Sigmoid colon (tissue), 7 donors: ENCODE results near the gene DIAPH1. TPM values are rescaled to one million over a fixed set of nuclear protein-coding genes. Genes with fewer than 3 reads are reported as not detected.

Experiments used
- DNase-seq: peaks from one replicate; pipeline ENCODE4 v3.0.0-alpha.2; 2019
- H3K27ac ChIP-seq, 4 donors: fragments of 200-600 bp; sonication (generic); one replicate each; pipeline ENCODE4 v1.5.1; 2016 to 2019; ENCODE audit warnings: mild to moderate bottlenecking in 1 of 4
- H3K27me3 ChIP-seq, 3 donors: fragments of 200-600 bp; sonication (generic); one replicate each; pipeline ENCODE4 v1.5.1; 2019; ENCODE audit warnings: mild to moderate bottlenecking in 1 of 3
- H3K36me3 ChIP-seq, 4 donors: fragments of 200-600 bp; sonication (generic); one replicate each; pipeline ENCODE4 v1.5.1; 2016 to 2019
- H3K4me1 ChIP-seq, 4 donors: fragments of 200-600 bp; sonication (generic); one replicate each; pipeline ENCODE4 v1.5.1; 2017 to 2019
- H3K4me3 ChIP-seq, 4 donors: fragments of 200-600 bp; sonication (generic); one replicate each; pipeline ENCODE4 v1.5.1; 2017 to 2019; ENCODE audit warnings: mild to moderate bottlenecking in 2 of 4, moderate library complexity in 1 of 4
- H3K9me3 ChIP-seq, 4 donors: fragments of 200-600 bp in 3 of 4; sonication (generic) in 3 of 4; one replicate each; pipeline versions ENCODE4 v1.5.1 to v1.6.1; 2013 to 2019
- EP300 ChIP-seq, 4 donors: sonication (generic); formaldehyde crosslinking; IDR thresholded peaks; one replicate each; pipeline ENCODE4 v1.6.1; 2017; ENCODE audit warnings: antibody characterized with exemption in 4 of 4
- POLR2A ChIP-seq, 2 donors: fragments of 450-650 bp; IDR thresholded peaks; one replicate each; pipeline ENCODE4 v1.6.1; 2016; ENCODE audit warnings: antibody characterized with exemption in 2 of 2, mild to moderate bottlenecking in 2 of 2, moderate library complexity in 2 of 2
- POLR2AphosphoS5 ChIP-seq, 4 donors: sonication (generic); formaldehyde crosslinking; IDR thresholded peaks; one replicate each; pipeline ENCODE4 v1.6.1; 2017; ENCODE audit warnings: antibody characterized with exemption in 4 of 4
- WGBS, 2 donors: extraction: QIAGEN DNeasy Blood & Tissue Kit; methylation state at CpG; one replicate each; pipeline ENCODE4 v1.1.7; 2013; 5-methylcytosine and 5-hydroxymethylcytosine counted together
- intact Hi-C: fragments of 100-400 bp; cut with DNase I; formaldehyde crosslinking; loops from one replicate; pipeline ENCODE4 v1.15.1; 2023
- polyA plus RNA-seq, 3 donors: library from polyadenylated mRNA; stranded (reverse); fragments of 200-250 nt; gene quantifications; one replicate each; pipeline ENCODE4 v1.2.3, GENCODE V29; 2013
- small RNA-seq, 3 donors: library from RNA; depleted of rRNA; stranded (forward); fragments of <200 nt; gene quantifications; one replicate each; pipeline ENCODE3, GENCODE V24; 2016
- total RNA-seq, 4 donors: library from RNA; depleted of rRNA; stranded (reverse); fragments of >200 nt; gene quantifications; one replicate each; pipeline ENCODE4 v1.1.0, GENCODE V29; 2016
- TF ChIP-seq, protein P1 (sequence below), 4 experiments: fragments of 450-650 bp in 3 of 4; fragments of 200-600 bp in 1 of 4; IDR thresholded peaks; one replicate each; pipeline ENCODE4 v1.5.1; 2016 to 2019; ENCODE audit warnings: antibody characterized with exemption in 4 of 4, mild to moderate bottlenecking in 3 of 4, moderate library complexity in 2 of 4
- donor health status: healthy with polysubstance abuse.
- donor health status: Bipolar disorder and iron deficiency.
- donor health status: healthy.

Gene DIAPH1
- total and polyA plus RNA-seq, 7 donors, result 14.4 to 105 (median 26.9) TPM

DNA sequence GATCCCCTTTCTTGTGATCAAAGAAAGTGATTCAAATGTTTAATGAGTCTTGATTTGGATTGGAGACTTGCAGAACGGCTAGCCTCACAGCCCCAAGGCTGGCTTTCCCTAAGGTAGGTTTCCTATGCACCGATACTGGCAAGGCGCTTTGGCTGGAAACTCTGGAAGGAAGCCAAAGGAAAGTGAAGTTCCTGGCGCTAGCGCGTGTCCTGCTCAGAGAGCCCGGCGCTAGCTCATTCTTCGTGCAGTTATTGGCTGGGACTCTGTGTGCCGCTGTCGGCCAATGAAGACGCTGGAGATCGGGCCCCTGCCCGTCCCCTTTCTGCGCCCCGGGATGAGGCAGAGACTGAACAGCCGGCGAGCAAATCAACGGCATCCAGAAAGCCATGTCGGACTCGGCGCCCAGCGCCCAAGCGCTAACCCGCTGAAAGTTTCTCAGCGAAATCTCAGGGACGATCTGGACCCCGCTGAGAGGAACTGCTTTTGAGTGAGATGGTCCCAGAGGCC lies 143.1 kb downstream of the DIAPH1 start, which contains the start of gene PCDHGC3:
PCDHGC3 (plus strand) TSS at position 342 of the 507 bp plus-strand sequence; CDS start at position 493, 151 bp downstream.
- peaks cover 0 to 47% (median 45%) of the 10 kb centered on the region in 4 donors for H3K4me1 ChIP-seq
- peak; percentile 99 for DNase-seq
- 1% methylated on average over 28 of the region's 28 CpGs for WGBS, 2 donors
- peak; percentile 76 to 85 (median 82) for TF ChIP-seq POLR2AphosphoS5 (IDR thresholded peaks at IDR 0.05)
- TF ChIP-seq POLR2A (IDR thresholded peaks at IDR 0.05), result peak; percentile 73 to 75
- TF ChIP-seq EP300 (IDR thresholded peaks at IDR 0.05), result peak in 2 of 4 donors; percentile 9 to 38
- TF ChIP-seq, protein P1, sequence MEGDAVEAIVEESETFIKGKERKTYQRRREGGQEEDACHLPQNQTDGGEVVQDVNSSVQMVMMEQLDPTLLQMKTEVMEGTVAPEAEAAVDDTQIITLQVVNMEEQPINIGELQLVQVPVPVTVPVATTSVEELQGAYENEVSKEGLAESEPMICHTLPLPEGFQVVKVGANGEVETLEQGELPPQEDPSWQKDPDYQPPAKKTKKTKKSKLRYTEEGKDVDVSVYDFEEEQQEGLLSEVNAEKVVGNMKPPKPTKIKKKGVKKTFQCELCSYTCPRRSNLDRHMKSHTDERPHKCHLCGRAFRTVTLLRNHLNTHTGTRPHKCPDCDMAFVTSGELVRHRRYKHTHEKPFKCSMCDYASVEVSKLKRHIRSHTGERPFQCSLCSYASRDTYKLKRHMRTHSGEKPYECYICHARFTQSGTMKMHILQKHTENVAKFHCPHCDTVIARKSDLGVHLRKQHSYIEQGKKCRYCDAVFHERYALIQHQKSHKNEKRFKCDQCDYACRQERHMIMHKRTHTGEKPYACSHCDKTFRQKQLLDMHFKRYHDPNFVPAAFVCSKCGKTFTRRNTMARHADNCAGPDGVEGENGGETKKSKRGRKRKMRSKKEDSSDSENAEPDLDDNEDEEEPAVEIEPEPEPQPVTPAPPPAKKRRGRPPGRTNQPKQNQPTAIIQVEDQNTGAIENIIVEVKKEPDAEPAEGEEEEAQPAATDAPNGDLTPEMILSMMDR (IDR thresholded peaks at IDR 0.05), result peak in 1 of 4 experiments; percentile 41
- H3K27ac ChIP-seq, result peak within 1 kb of the TSS; percentile 84 to 93 (median 90)
- no peaks in the 10 kb centered on the region for H3K36me3 ChIP-seq
- H3K9me3 ChIP-seq, result no peaks in the 10 kb centered on the region
- intact Hi-C loops, result loop anchor here (1.0 to 5.0 kb wide), 5 partner anchors 37 to 155 kb away; partner anchors contain the start of genes PCDHGB7 and TAF7
- H3K4me3 ChIP-seq, result peak within 1 kb of the TSS; percentile 60 to 72 (median 61)
- no peaks in the 10 kb centered on the region for H3K27me3 ChIP-seq

DNA sequence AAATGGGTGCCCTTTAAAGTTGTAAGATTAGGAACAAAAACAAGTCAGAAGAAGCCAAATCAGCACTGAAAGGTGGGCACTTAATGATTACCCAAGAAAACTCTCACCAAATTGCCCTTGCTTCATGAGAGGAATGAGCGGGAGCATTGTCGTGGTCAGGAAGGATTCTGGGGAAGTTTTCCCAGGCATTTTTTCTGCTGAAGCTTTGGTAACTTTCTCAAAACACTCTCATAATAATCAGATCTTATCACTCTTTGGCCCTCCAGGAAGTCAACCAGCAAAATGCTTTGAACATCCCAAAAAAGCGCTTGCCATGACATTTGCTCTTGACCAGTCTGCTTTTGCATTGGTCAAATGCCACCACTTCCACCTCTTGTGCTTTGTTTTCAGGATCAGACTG lies 153.4 kb downstream of the DIAPH1 start:
- Histone ChIP-seq H3K27me3 (no peaks in the 10 kb centered on the region), H3K4me3 (no peak overlapping the region), H3K27ac (no peak overlapping the region), H3K36me3 (peaks cover 0 to 7% (median 0%) of the 10 kb centered on the region in 4 donors), H3K9me3 (no peaks in the 10 kb centered on the region), H3K4me1 (no peaks in the 10 kb centered on the region)
- intact Hi-C loops, result no loop called here
- no peak for TF ChIP-seq POLR2A (IDR thresholded peaks at IDR 0.05)
- TF ChIP-seq EP300 (IDR thresholded peaks at IDR 0.05), result no peak
- no peak for TF ChIP-seq POLR2AphosphoS5 (IDR thresholded peaks at IDR 0.05)
- TF ChIP-seq, protein P1 (IDR thresholded peaks at IDR 0.05), result no peak
- DNase-seq, result no peak
- 94 to 97% methylated on average over 3 of the region's 3 CpGs for WGBS, 2 donors

Small RNAs within 50 kb of the gene (small RNA-seq; reads per million reads assigned to genes)
- gene RPS27AP10, result 0 reads per million in 3 donors

Other genes starting within 250 kb of the DIAPH1 start
- 10 to 100 TPM in 1 of 4 donors, 1 to 10 TPM in 3; 6.1 to 16.1 (median 7.7) TPM for gene PCDHGB3, start 248.8 kb downstream of the DIAPH1 start, total RNA-seq
- under 1 TPM in 2 of 3 donors, not detected in 1; under 0.01 to 0.41 TPM for gene PCDHGB3, start 248.8 kb downstream of the DIAPH1 start, polyA plus RNA-seq
- gene PCDHGA6, start 245.1 kb downstream of the DIAPH1 start, total RNA-seq, result 10 to 100 TPM in 2 of 4 donors, 1 to 10 TPM in 2; 5.4 to 13.6 (median 8.4) TPM
- gene PCDHGA6, start 245.1 kb downstream of the DIAPH1 start, polyA plus RNA-seq, result under 1 TPM in 1 of 3 donors, not detected in 2; 0.85 TPM
- 10 to 100 TPM in 3 of 4 donors, 1 to 10 TPM in 1; 8.2 to 15.2 (median 10.9) TPM for gene PCDHGA7, start 236.3 kb downstream of the DIAPH1 start, total RNA-seq
- gene PCDHGA7, start 236.3 kb downstream of the DIAPH1 start, polyA plus RNA-seq, result under 1 TPM in 1 of 3 donors, not detected in 2; 0.42 TPM
- 1 to 10 TPM; 6.1 to 9.1 (median 7.5) TPM for gene PCDHGB4, start 231.3 kb downstream of the DIAPH1 start, total RNA-seq
- under 1 TPM in 1 of 3 donors, not detected in 2; 0.54 TPM for gene PCDHGB4, start 231.3 kb downstream of the DIAPH1 start, polyA plus RNA-seq
- gene PCDHGA8, start 226.4 kb downstream of the DIAPH1 start, total RNA-seq, result 1 to 10 TPM; 4.4 to 7.9 (median 6.6) TPM
- under 1 TPM in 1 of 3 donors, not detected in 2; 0.16 TPM for gene PCDHGA8, start 226.4 kb downstream of the DIAPH1 start, polyA plus RNA-seq
- 10 to 100 TPM; 10.0 to 16.6 (median 11.8) TPM for gene PCDHGB5, start 221.1 kb downstream of the DIAPH1 start, total RNA-seq
- gene PCDHGB5, start 221.1 kb downstream of the DIAPH1 start, polyA plus RNA-seq, result 1 to 10 TPM in 1 of 3 donors, under 1 TPM in 1, not detected in 1; 0.23 to 1.3 TPM
- gene PCDHGA9, start 216.2 kb downstream of the DIAPH1 start, total RNA-seq, result 10 to 100 TPM in 3 of 4 donors, 1 to 10 TPM in 1; 7.5 to 15.8 (median 11.3) TPM
- under 1 TPM in 1 of 3 donors, not detected in 2; 0.79 TPM for gene PCDHGA9, start 216.2 kb downstream of the DIAPH1 start, polyA plus RNA-seq
- gene PCDHGB6, start 211.0 kb downstream of the DIAPH1 start, total RNA-seq, result 10 to 100 TPM in 3 of 4 donors, 1 to 10 TPM in 1; 8.9 to 15.0 (median 12.1) TPM
- 1 to 10 TPM in 1 of 3 donors, not detected in 2; 1.2 TPM for gene PCDHGB6, start 211.0 kb downstream of the DIAPH1 start, polyA plus RNA-seq
- gene PCDHGA10, start 206.0 kb downstream of the DIAPH1 start, total RNA-seq, result 10 to 100 TPM in 2 of 4 donors, 1 to 10 TPM in 2; 6.1 to 11.5 (median 9.0) TPM
- gene PCDHGA10, start 206.0 kb downstream of the DIAPH1 start, polyA plus RNA-seq, result 1 to 10 TPM in 1 of 3 donors, under 1 TPM in 2; 0.23 to 1.0 (median 0.60) TPM
- 10 to 100 TPM; 16.1 to 19.4 (median 17.6) TPM for gene PCDHGB7, start 201.3 kb downstream of the DIAPH1 start, total RNA-seq
- 1 to 10 TPM in 1 of 3 donors, under 1 TPM in 1, not detected in 1; 0.60 to 2.4 TPM for gene PCDHGB7, start 201.3 kb downstream of the DIAPH1 start, polyA plus RNA-seq
- 10 to 100 TPM in 1 of 4 donors, 1 to 10 TPM in 3; 6.1 to 10.8 (median 8.1) TPM for gene PCDHGA11, start 197.9 kb downstream of the DIAPH1 start, total RNA-seq
- gene PCDHGA11, start 197.9 kb downstream of the DIAPH1 start, polyA plus RNA-seq, result under 1 TPM in 1 of 3 donors, not detected in 2; 0.89 TPM
- 10 to 100 TPM in 2 of 4 donors, 1 to 10 TPM in 2; 5.4 to 14.1 (median 11.3) TPM for gene PCDHGA12, start 188.5 kb downstream of the DIAPH1 start, total RNA-seq
- gene PCDHGA12, start 188.5 kb downstream of the DIAPH1 start, polyA plus RNA-seq, result under 1 TPM in 1 of 3 donors, not detected in 2; 0.80 TPM
- 10 to 100 TPM; 31.4 to 47.8 (median 39.4) TPM for gene PCDHGC3, start 143.0 kb downstream of the DIAPH1 start, total RNA-seq
- 10 to 100 TPM in 2 of 3 donors, 1 to 10 TPM in 1; 5.1 to 24.1 (median 23.4) TPM for gene PCDHGC3, start 143.0 kb downstream of the DIAPH1 start, polyA plus RNA-seq
- gene PCDHGC4, start 134.0 kb downstream of the DIAPH1 start, total RNA-seq, result 1 to 10 TPM; 2.5 to 8.6 (median 5.2) TPM
- gene PCDHGC4, start 134.0 kb downstream of the DIAPH1 start, polyA plus RNA-seq, result under 1 TPM in 1 of 3 donors, not detected in 2; 0.47 TPM
- gene PCDHGC5, start 129.9 kb downstream of the DIAPH1 start, total RNA-seq, result 1 to 10 TPM; 1.1 to 5.6 (median 3.6) TPM
- gene PCDHGC5, start 129.9 kb downstream of the DIAPH1 start, polyA plus RNA-seq, result under 1 TPM in 2 of 3 donors, not detected in 1; 0.26 to 0.60 TPM
- gene HDAC3, start 17.8 kb upstream of the DIAPH1 start, total RNA-seq, result 10 to 100 TPM; 32.4 to 51.5 (median 38.2) TPM
- 10 to 100 TPM; 33.0 to 51.1 (median 37.7) TPM for gene HDAC3, start 17.8 kb upstream of the DIAPH1 start, polyA plus RNA-seq
- gene RELL2, start 18.0 kb upstream of the DIAPH1 start, total RNA-seq, result 1 to 10 TPM in 3 of 4 donors, under 1 TPM in 1; 0.99 to 6.1 (median 2.1) TPM
- gene RELL2, start 18.0 kb upstream of the DIAPH1 start, polyA plus RNA-seq, result 10 to 100 TPM in 1 of 3 donors, 1 to 10 TPM in 2; 2.4 to 10.5 (median 3.5) TPM
- 10 to 100 TPM; 12.1 to 31.3 (median 20.3) TPM for gene FCHSD1, start 32.4 kb upstream of the DIAPH1 start, total RNA-seq
- gene FCHSD1, start 32.4 kb upstream of the DIAPH1 start, polyA plus RNA-seq, result 10 to 100 TPM in 1 of 3 donors, 1 to 10 TPM in 2; 3.0 to 22.6 (median 4.4) TPM
- gene ARAP3, start 63.2 kb upstream of the DIAPH1 start, total RNA-seq, result 1 to 10 TPM; 3.3 to 7.8 (median 3.8) TPM
- 1 to 10 TPM; 1.2 to 7.0 (median 2.4) TPM for gene ARAP3, start 63.2 kb upstream of the DIAPH1 start, polyA plus RNA-seq